Fibroblast of pulmonary artery (primary cell): ENCODE results near the gene SYAP1.
"Not testable (repeated sequence)": the region's sequence is repeated elsewhere in the genome, so short reads cannot be mapped to it uniquely, and the experiment has no call there.

Source experiments
- DNase-seq: peaks from one replicate; pipeline ENCODE4 v3.0.0-alpha.2; 2010; ENCODE audit warnings: low read depth
- H3K4me3 ChIP-seq: replicated peaks from 2 replicates; pipeline ENCODE4 v1.5.1; 2011; ENCODE audit warnings: low read depth, mild to moderate bottlenecking, control low read depth, low read length, moderate library complexity
- TF ChIP-seq, protein P1 (sequence below): IDR thresholded peaks from 2 replicates; pipeline ENCODE4 v1.5.1; 2011; ENCODE audit warnings: mild to moderate bottlenecking, control low read depth, low read length, inconsistent platforms; ENCODE audit errors: missing control alignments

Gene SYAP1

DNA sequence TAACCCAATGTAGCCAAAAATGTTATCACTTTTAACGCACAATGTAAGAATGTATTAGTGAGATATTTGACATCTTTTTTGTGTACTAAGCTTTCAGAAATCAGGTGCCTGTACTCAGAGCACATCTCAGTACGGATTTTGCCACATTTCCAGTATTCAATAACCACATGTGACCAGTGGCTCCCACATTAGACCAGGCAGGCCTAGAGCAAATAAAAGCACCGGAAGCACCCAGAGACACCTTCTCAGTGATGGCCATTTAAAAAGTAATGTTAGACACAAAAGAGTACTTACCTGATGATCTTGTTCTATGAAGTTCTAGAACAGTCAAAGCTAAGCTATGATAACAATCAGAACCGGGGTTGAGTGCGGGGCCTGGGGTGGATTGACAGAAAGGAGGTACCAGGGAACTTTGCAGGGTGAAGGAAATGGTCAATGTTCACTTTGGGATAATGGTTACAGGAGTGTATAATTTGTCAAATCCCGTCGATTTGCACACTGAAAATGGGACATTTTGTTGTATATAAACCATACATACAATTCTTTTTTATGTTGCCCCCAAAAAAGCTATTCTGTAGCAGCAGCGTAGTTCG is 8.1 kb upstream of the SYAP1 start:
- TF ChIP-seq, protein P1, sequence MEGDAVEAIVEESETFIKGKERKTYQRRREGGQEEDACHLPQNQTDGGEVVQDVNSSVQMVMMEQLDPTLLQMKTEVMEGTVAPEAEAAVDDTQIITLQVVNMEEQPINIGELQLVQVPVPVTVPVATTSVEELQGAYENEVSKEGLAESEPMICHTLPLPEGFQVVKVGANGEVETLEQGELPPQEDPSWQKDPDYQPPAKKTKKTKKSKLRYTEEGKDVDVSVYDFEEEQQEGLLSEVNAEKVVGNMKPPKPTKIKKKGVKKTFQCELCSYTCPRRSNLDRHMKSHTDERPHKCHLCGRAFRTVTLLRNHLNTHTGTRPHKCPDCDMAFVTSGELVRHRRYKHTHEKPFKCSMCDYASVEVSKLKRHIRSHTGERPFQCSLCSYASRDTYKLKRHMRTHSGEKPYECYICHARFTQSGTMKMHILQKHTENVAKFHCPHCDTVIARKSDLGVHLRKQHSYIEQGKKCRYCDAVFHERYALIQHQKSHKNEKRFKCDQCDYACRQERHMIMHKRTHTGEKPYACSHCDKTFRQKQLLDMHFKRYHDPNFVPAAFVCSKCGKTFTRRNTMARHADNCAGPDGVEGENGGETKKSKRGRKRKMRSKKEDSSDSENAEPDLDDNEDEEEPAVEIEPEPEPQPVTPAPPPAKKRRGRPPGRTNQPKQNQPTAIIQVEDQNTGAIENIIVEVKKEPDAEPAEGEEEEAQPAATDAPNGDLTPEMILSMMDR, result no peak
- DNase-seq, result no peak
- peak overlapping the region; percentile 64 for H3K4me3 ChIP-seq

DNA sequence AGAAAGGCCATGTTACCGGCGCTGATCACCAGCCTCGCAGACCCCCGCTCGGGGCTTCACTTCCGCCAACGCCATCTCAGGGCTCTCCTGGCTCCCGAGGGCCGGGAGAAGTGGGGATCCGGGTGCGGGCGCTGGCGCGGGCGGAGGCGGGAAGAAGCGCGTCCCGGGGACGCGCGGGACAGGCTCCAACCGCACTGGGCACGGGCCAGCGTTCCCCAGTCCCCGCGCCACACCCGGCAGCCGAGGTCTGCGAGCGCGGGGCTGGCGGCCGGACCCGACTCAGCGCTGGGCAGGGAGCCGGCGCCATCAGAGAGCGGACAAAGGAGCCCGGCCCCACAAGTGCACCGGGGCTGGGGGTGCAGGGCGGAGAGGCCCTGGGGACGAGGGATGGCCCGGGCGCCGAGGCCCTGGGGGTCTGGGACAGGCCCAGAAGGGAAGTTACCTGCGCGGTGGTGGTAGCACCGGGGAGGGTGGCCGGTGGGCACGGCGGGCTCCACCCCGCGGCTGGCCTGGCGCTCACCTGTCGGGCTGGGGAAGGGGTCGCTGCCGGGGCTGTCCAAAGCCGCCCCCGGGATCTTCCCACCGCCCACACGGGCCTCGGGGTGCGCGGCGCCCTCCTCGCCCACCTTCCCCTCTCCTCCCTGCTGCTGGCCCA is 7.4 kb upstream of the SYAP1 start:
- DNase-seq, result no peak
- TF ChIP-seq, protein P1, result no peak
- peak overlapping the region; percentile 64 for H3K4me3 ChIP-seq

DNA sequence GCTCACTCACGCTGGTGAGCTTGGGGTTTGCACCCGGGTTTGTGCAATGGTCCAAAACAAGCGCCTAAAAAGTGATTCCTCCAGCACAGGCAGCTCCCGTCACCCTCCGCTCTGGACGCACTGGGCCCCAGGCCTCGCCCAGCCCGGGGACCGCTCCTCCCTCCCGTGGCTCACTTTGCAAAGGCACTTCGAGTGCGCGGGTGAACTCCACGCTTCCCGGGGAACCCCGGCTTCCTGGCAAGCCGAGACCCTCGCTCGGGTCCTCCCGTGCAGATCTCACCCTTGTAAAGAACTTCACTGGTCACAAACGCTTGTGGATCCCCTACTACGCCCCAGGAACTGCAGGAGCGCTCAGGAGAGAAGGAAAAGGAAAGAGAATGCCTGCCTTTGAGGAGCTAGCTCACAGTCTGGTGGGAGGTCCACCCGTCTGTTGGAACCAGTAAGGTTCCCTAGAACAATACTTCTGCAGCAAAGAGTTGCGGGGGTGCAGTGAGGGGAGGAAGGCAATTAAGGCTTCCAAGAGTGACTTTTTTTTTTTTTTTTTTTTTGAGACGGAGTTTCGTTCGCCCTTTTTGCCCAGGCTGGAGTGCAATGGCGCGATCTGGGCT is 6.8 kb upstream of the SYAP1 start, which contains the start of gene CTPS2:
Gene CTPS2 (minus strand): TSS at position 122 of the 608 bp plus-strand sequence. CDS start 9,767 bp downstream, outside the sequence.
- TF ChIP-seq, protein P1, result no peak
- peak; percentile 56 for DNase-seq
- H3K4me3 ChIP-seq, result peak within 1 kb of the TSS; percentile 64

DNA sequence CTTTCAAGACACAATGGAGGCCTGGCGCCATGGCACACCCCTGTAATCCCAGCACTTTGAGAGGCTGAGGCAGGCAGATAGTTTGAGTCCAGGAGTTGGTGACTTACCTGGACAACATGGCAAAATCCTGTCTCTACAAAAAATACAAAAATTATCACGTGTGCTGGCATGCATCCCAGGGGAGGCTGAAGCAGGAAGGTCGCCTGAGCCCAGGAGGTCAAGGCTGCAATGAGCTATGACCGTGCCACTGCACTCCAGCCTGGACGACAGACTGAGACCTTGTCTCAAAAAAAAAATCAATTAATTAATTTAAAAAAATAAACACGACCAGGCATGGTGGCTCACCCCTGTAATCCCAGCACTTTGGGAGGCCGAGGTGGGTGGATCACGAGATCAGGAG is 4.9 kb upstream of the SYAP1 start:
- DNase-seq, result no peak
- TF ChIP-seq, protein P1, result no peak
- no peak overlapping the region for H3K4me3 ChIP-seq

DNA sequence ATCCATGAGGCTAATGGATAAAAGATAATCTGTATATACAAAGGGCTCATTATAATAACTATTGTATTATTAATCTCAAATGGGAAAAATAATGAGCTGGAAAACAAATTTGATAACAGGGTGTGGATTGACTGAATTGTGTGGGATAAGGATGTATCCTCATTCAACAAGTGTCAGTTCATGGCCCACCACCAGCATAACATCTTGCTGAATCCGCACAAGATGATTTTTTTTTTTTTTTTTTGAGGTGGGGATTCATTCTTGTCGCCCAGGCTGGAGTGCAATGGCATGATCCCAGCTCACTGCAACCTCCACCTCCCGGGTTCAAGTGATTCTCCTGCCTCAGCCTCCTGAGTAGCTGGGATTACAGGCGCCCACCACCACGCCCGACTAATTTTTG is 3.8 kb upstream of the SYAP1 start:
- not testable (repeated sequence) for H3K4me3 ChIP-seq, DNase-seq

DNA sequence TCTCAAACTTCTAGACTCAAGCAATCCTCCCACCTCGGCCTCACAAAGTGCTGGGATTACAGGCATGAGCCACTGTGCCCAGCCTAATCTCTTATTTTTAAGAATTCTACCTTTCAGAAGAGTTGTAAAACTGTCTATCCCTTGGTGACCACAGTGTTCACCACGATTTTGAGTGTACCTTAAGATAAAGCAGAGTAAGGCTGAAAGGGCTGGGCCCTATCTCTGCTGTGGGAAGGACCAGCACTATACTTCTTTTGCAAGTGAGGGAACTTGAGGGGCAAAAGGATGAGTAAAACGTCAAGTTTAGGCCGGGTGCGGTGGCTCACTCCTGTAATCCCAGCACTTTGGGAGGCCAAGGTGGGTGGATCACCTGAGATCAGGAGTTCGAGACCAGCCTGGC is 3.0 kb upstream of the SYAP1 start:
- H3K4me3 ChIP-seq, DNase-seq: not testable (repeated sequence)

DNA sequence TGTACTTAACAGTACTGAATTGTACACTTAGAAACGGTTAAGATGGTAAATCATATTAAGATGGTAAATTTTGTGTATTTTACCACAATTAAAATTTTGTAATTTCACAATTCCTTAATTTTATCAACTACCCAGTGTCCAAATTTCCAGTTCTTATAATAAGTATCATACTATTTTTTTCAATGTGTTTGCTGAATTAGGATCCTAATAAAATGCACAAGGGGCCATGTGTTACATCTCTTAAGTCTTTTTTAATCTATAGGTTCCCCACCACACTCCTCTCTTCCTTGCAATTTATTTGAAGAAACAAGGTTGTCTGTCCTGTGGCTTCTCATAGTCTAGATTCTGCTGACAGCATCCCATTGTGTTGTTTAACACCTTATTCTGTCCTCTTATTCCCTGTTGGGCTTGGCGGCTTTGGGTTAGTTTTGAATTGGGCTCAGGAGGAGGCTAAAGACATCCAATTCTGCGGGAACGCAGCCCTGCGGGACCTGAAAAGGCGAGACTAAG is 533 bp upstream of the SYAP1 start:
- H3K4me3 ChIP-seq, result peak overlapping the region; percentile 67
- TF ChIP-seq, protein P1, result no peak

More for the DNA sequence above, 533 bp upstream of the SYAP1 start:
- DNase-seq, result no peak
